MCF 10A (cell line): ENCODE data around the gene DDX59. TPM values are rescaled to one million over a fixed set of nuclear protein-coding genes. Genes with fewer than 3 reads are reported as not detected.
A peak's percentile ranks its signal among the peaks of the same experiment; 100 is the strongest.

Experiments used
- BruUV-seq: library from RNA; stranded (reverse); fragments of 400-500 nt; replicated peaks from 2 replicates; lab custom pipeline; 2021; lab: Mats Ljungman, UMichigan
- CTCF ChIA-PET: fragments of 300-600 bp; sonication (Branson Sonifier 250); formaldehyde crosslinking; extraction: SDS; loops from one replicate; lab custom pipeline; 2021; ENCODE audit warnings: antibody characterized with exemption, inconsistent platforms; lab: Yijun Ruan, JAX
- POLR2A ChIA-PET: fragments of 300-600, 350-650 bp; sonication (Branson Sonifier 250); formaldehyde crosslinking; extraction: SDS; loops from one replicate; lab custom pipeline; 2020; ENCODE audit warnings: antibody characterized with exemption, inconsistent platforms; lab: Yijun Ruan, JAX
- DNase-seq: peaks from one replicate; pipeline ENCODE4 v3.0.0-alpha.2; 2018; ENCODE audit not compliant: unreplicated experiment
- H3K27ac Mint-ChIP-seq: one replicate; pipeline ENCODE4 v1.8.0; 2022; ENCODE audit warnings: mild to moderate bottlenecking, low read depth, mixed read lengths; ENCODE audit not compliant: unreplicated experiment
- H3K27me3 Mint-ChIP-seq: one replicate; pipeline ENCODE4 v1.8.0; 2022; ENCODE audit warnings: mixed read lengths; ENCODE audit not compliant: insufficient read depth, unreplicated experiment
- H3K36me3 Mint-ChIP-seq: one replicate; pipeline ENCODE4 v1.8.0; 2022; ENCODE audit warnings: mild to moderate bottlenecking, moderate library complexity, mixed read lengths; ENCODE audit not compliant: insufficient read depth, unreplicated experiment
- H3K4me1 Mint-ChIP-seq: one replicate; pipeline ENCODE4 v1.8.0; 2022; ENCODE audit warnings: mixed read lengths; ENCODE audit not compliant: insufficient read depth, unreplicated experiment
- H3K4me3 Mint-ChIP-seq: one replicate; pipeline ENCODE4 v1.8.0; 2022; ENCODE audit warnings: mild to moderate bottlenecking, moderate library complexity, mixed read lengths; ENCODE audit not compliant: unreplicated experiment
- H3K9me3 Mint-ChIP-seq: one replicate; pipeline ENCODE4 v1.8.0; 2022; ENCODE audit warnings: mixed read lengths; ENCODE audit not compliant: unreplicated experiment
- intact Hi-C: fragments of 100-400 bp; cut with micrococcal nuclease; formaldehyde crosslinking; loops from 2 replicates; pipeline ENCODE4 v1.14.1; 2022
- total RNA-seq: library from RNA; stranded (reverse); gene quantifications from 2 replicates; pipeline ENCODE4 v1.2.3, GENCODE V29; 2022
- TF ChIP-seq, protein P1 (sequence below): fragments of 200-600 bp; IDR thresholded peaks from one replicate; pipeline ENCODE4 v1.8.0; 2022; ENCODE audit warnings: antibody characterized with exemption, mild to moderate bottlenecking; ENCODE audit not compliant: unreplicated experiment

Gene DDX59
- total RNA-seq, 1 experiment from 2014 or later: 50.7 TPM

DNA sequence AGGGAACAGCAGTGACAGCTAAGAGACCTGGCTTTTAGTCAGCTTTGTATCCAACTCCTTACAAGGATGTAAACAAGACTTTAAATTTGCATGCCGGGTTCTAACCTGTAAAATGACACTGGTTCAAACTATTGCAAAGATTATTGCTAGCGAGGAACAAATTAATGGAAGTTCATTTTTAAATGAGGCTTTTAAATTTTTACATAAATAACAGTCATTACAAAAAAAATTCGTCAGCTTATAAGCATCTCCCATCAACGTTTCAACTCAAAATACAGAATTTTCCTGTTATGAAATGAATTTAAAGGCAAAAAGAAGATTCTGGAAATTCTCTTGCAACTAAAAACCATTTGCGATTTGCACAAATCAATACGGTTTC, 49.8 kb downstream of the DDX59 start:
- CTCF ChIA-PET: interaction anchor here (0.5 to 5.6 kb wide), 7 partner anchors 49 to 483 kb away, joined by 3 to 108 read pairs (median 41); partner anchors contain the start of gene DDX59
- POLR2A ChIA-PET: interaction anchor here (0.6 to 5.5 kb wide), 12 partner anchors 9 to 1724 kb away, joined by 3 to 92 read pairs (median 3); partner anchors contain the start of genes CAMSAP2 and DDX59
- DNase-seq: peak; percentile 14
- Mint-ChIP-seq H3K27me3 (no peaks in the 10 kb centered on the region), H3K36me3 (peaks cover 7% of the 10 kb centered on the region), H3K4me3 (peak overlapping the region; percentile 96), H3K27ac (peak overlapping the region; percentile 97), H3K4me1 (peaks cover 42% of the 10 kb centered on the region), H3K9me3 (no peaks in the 10 kb centered on the region)
- BruUV-seq: no TSS peak
- intact Hi-C loops: loop anchor here (1.0 to 5.0 kb wide), 2 partner anchors 352 to 494 kb away; no protein-coding TSS in a partner anchor
- TF ChIP-seq, protein P1, sequence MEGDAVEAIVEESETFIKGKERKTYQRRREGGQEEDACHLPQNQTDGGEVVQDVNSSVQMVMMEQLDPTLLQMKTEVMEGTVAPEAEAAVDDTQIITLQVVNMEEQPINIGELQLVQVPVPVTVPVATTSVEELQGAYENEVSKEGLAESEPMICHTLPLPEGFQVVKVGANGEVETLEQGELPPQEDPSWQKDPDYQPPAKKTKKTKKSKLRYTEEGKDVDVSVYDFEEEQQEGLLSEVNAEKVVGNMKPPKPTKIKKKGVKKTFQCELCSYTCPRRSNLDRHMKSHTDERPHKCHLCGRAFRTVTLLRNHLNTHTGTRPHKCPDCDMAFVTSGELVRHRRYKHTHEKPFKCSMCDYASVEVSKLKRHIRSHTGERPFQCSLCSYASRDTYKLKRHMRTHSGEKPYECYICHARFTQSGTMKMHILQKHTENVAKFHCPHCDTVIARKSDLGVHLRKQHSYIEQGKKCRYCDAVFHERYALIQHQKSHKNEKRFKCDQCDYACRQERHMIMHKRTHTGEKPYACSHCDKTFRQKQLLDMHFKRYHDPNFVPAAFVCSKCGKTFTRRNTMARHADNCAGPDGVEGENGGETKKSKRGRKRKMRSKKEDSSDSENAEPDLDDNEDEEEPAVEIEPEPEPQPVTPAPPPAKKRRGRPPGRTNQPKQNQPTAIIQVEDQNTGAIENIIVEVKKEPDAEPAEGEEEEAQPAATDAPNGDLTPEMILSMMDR: no peak

DNA sequence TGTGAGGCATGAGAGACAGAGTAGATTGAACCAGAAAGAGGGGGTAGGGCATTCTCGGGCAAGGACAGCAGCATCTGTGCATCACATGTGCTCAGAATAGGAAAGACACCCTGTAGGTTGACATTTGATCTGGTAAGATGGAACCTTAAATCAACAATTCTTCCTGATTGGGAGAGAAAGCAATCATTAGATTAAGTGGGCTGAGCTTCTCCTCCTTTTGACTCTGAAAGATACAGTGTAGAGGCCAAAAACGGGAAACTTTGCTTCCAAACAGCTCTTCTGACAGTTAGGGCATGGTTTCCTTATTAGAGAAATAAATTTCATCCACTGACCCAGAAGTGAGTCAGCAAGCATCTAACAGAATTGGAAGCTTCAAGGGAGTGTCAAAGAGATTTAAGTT, 58.9 kb downstream of the DDX59 start:
- Mint-ChIP-seq H3K4me3 (no peak overlapping the region), H3K4me1 (peaks cover 8% of the 10 kb centered on the region), H3K27ac (no peak overlapping the region), H3K36me3 (peaks cover 23% of the 10 kb centered on the region), H3K27me3 (no peaks in the 10 kb centered on the region), H3K9me3 (no peaks in the 10 kb centered on the region)
- TF ChIP-seq, protein P1: no peak
- intact Hi-C loops: no loop called here
- ChIA-PET POLR2A (interaction anchor here (0.7 to 1.3 kb wide), 4 partner anchors 9 to 40 kb away, joined by 3 to 5 read pairs (median 4); no protein-coding TSS in a partner anchor), CTCF (interaction anchor here (0.5 to 2.2 kb wide), 6 partner anchors 11 to 227 kb away, joined by 3 to 12 read pairs (median 4); no protein-coding TSS in a partner anchor)
- BruUV-seq: no TSS peak
- DNase-seq: peak; percentile 15

GRCh38 chr1:200602632-200603031, 67.1 kb downstream of the DDX59 start:
- H3K36me3 Mint-ChIP-seq: peaks cover 37% of the 10 kb centered on the region
- ChIA-PET CTCF (interaction anchor here (0.6 kb wide), 1 partner anchor 147 kb away, joined by 3 read pairs; no protein-coding TSS in a partner anchor), POLR2A (interaction anchor here (0.7 to 1.9 kb wide), 2 partner anchors 14 to 17 kb away, joined by 3 to 9 read pairs; no protein-coding TSS in a partner anchor)
- H3K9me3 Mint-ChIP-seq: no peaks in the 10 kb centered on the region
- BruUV-seq: no TSS peak
- H3K27me3 Mint-ChIP-seq: no peaks in the 10 kb centered on the region
- TF ChIP-seq, protein P1: no peak
- no peak overlapping the region for H3K4me3 Mint-ChIP-seq
- DNase-seq: no peak
- intact Hi-C loops: no loop called here
- no peaks in the 10 kb centered on the region for H3K4me1 Mint-ChIP-seq
- H3K27ac Mint-ChIP-seq: no peak overlapping the region

Other genes with a start within 250 kb of the DDX59 start
- gene KIF14, start 49.2 kb downstream of the DDX59 start, total RNA-seq: 13.4 and 25.5 TPM in 2 replicates
- 144 and 209 TPM in 2 replicates for gene CAMSAP2, start 69.0 kb upstream of the DDX59 start, total RNA-seq
- 0.25 and 0.68 TPM in 2 replicates for gene GPR25, start 203.1 kb upstream of the DDX59 start, total RNA-seq
- 25.1 and 30.5 TPM in 2 replicates for gene INAVA, start 225.0 kb upstream of the DDX59 start, total RNA-seq